Immature natural killer cell (primary cell): ENCODE results near the gene CACNA1F. TPM values are rescaled to one million over a fixed set of nuclear protein-coding genes. Genes with fewer than 3 reads are reported as not detected.

Experiments
- DNase-seq, 3 donors: peaks; one replicate each; pipeline ENCODE4 v3.0.0; 2022; ENCODE audit warnings: mixed read lengths in 1 of 3
- H3K27ac Mint-ChIP-seq, 6 donors: one replicate each; pipeline ENCODE4 v1.8.0; 2020; ENCODE audit warnings: mixed read lengths in 6 of 6, mild to moderate bottlenecking in 5 of 6, inconsistent platforms in 4 of 6, moderate library complexity in 3 of 6
- H3K27me3 Mint-ChIP-seq, 3 donors: one replicate each; pipeline ENCODE4 v1.8.0; 2020 to 2021; ENCODE audit warnings: low read depth in 3 of 3, mild to moderate bottlenecking in 3 of 3, mixed read lengths in 3 of 3, moderate library complexity in 3 of 3, inconsistent platforms in 1 of 3
- H3K36me3 Mint-ChIP-seq, 3 donors: one replicate each; pipeline ENCODE4 v1.8.0; 2020; ENCODE audit warnings: mixed read lengths in 3 of 3, inconsistent platforms in 2 of 3, mild to moderate bottlenecking in 2 of 3
- H3K4me1 Mint-ChIP-seq, 2 donors: one replicate each; pipeline ENCODE4 v1.8.0; 2020; ENCODE audit warnings: inconsistent platforms in 2 of 2, mild to moderate bottlenecking in 2 of 2, mixed read lengths in 2 of 2, moderate library complexity in 1 of 2
- H3K4me3 Mint-ChIP-seq, 5 donors: one replicate each; pipeline ENCODE4 v1.8.0; 2020; ENCODE audit warnings: mild to moderate bottlenecking in 5 of 5, mixed read lengths in 5 of 5, inconsistent platforms in 3 of 5, moderate library complexity in 3 of 5
- H3K9me3 Mint-ChIP-seq, 6 donors: one replicate each; pipeline ENCODE4 v1.8.0; 2020; ENCODE audit warnings: mild to moderate bottlenecking in 6 of 6, mixed read lengths in 6 of 6, inconsistent platforms in 4 of 6, moderate library complexity in 3 of 6
- polyA plus RNA-seq, 3 donors: library from polyadenylated mRNA; unstranded; fragments of 300-500 nt; fragmentation: Illumina TruSeq; gene quantifications; one replicate each; pipeline ENCODE4 v1.2.3, GENCODE V29; 2021

The CACNA1F gene
- polyA plus RNA-seq, 3 donors from 2014 or later, result 0.07 TPM; not detected in 2

DNA sequence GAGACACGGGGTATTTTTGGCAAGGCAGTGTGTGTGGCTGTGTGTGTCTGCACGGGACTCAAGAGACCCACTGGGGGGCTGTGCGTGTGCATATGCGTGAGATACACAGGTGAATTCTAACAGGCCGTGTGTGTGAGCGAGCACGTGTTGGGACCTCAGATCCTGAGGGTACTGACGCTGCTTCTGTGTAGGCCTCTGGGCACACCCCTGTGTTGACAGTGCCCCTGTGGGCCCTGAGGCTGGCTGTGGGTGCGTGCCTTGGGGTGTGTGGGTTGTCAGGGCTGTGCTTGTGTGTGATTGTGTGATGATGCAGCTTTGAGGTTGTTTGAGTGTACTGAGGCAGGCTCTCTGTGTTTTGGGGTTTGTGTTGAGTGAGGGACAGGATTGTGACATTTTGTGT, 17.4 kb upstream of the CACNA1F start:
- Mint-ChIP-seq H3K36me3 (peaks cover 0 to 3% (median 0%) of the 10 kb centered on the region in 3 donors), H3K27ac (peak overlapping the region in 1 of 6 donors; percentile 61), H3K4me1 (peaks cover 0 to 7% of the 10 kb centered on the region in 2 donors), H3K9me3 (no peaks in the 10 kb centered on the region), H3K27me3 (peaks cover 0 to 2% (median 2%) of the 10 kb centered on the region in 3 donors), H3K4me3 (peak overlapping the region in 1 of 5 donors; percentile 49)
- DNase-seq, result no peak

DNA sequence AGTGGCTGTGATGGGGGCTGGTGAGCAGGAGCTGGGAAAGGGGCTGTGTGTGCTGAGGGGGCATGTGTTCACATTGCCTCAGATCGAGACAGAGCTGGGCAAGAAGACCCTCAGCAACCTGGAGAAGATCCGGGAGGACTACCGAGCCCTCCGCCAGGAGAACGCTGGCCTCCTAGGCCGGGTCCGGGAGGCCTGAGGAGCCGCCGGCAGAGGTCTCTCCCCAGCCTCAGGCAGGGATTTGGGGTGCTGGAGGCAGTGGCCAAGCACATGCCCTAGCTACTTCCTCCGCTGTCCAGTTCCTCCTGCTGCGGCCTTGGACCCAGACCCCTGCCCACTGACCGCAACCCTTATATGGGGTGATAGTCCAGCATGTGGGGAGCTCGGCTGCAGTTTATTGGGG, 16.9 kb upstream of the CACNA1F start:
- peaks cover 0 to 7% of the 10 kb centered on the region in 2 donors for H3K4me1 Mint-ChIP-seq
- H3K27ac Mint-ChIP-seq, result no peak overlapping the region
- H3K4me3 Mint-ChIP-seq, result peak overlapping the region in 2 of 5 donors; percentile 15 to 49
- peaks cover 0 to 2% (median 2%) of the 10 kb centered on the region in 3 donors for H3K27me3 Mint-ChIP-seq
- no peak for DNase-seq
- H3K9me3 Mint-ChIP-seq, result no peaks in the 10 kb centered on the region
- H3K36me3 Mint-ChIP-seq, result peaks cover 0 to 4% (median 0%) of the 10 kb centered on the region in 3 donors

DNA sequence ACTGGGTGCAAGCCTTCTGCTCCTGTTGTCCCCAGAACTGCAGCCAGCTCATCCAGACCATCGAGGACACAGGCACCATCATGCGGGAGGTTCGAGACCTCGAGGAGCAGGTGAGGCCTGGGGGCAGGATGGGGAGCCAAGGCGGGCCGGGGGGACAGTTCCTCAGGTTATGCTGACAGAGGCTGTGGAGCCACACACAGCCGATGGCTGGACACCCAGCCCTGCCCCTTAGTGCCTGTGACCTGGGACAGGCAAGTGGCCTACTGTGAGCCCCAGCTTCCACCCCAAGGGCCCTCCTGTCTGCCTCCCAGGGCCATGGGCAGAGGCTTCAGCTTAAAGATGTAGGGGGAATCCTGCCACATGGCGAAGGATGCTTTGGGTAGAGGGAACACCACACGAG, 16.5 kb upstream of the CACNA1F start:
- no peak overlapping the region for H3K27ac Mint-ChIP-seq
- DNase-seq, result no peak
- H3K4me3 Mint-ChIP-seq, result no peak overlapping the region
- peaks cover 0 to 8% (median 0%) of the 10 kb centered on the region in 3 donors for H3K36me3 Mint-ChIP-seq
- H3K4me1 Mint-ChIP-seq, result peaks cover 0 to 7% of the 10 kb centered on the region in 2 donors
- H3K27me3 Mint-ChIP-seq, result peaks cover 0 to 4% (median 2%) of the 10 kb centered on the region in 3 donors
- H3K9me3 Mint-ChIP-seq, result no peaks in the 10 kb centered on the region

DNA sequence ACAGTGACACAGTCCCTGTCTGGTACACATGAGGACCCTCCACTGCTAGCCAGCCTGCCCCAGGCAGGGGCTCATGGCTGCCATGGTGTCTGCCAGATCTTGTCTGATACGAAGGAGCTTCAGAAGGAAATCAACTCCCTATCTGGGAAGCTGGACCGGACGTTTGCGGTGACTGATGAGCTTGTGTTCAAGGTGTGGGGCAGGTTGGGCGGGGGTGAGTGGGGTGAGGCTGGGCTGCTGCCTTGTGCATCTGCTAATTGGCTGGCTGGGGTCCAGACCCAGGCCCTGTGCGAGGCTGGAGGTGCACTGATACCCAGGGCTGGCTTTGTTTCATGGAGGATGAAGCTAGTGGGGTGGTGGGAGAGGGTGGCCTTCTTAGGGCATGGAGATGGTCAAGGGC, 15.9 kb upstream of the CACNA1F start:
- Mint-ChIP-seq H3K4me3 (no peak overlapping the region), H3K27ac (no peak overlapping the region), H3K9me3 (no peaks in the 10 kb centered on the region), H3K4me1 (peaks cover 0 to 7% of the 10 kb centered on the region in 2 donors), H3K36me3 (peaks cover 0 to 11% (median 3%) of the 10 kb centered on the region in 3 donors), H3K27me3 (peaks cover 0 to 6% (median 2%) of the 10 kb centered on the region in 3 donors)
- no peak for DNase-seq

DNA sequence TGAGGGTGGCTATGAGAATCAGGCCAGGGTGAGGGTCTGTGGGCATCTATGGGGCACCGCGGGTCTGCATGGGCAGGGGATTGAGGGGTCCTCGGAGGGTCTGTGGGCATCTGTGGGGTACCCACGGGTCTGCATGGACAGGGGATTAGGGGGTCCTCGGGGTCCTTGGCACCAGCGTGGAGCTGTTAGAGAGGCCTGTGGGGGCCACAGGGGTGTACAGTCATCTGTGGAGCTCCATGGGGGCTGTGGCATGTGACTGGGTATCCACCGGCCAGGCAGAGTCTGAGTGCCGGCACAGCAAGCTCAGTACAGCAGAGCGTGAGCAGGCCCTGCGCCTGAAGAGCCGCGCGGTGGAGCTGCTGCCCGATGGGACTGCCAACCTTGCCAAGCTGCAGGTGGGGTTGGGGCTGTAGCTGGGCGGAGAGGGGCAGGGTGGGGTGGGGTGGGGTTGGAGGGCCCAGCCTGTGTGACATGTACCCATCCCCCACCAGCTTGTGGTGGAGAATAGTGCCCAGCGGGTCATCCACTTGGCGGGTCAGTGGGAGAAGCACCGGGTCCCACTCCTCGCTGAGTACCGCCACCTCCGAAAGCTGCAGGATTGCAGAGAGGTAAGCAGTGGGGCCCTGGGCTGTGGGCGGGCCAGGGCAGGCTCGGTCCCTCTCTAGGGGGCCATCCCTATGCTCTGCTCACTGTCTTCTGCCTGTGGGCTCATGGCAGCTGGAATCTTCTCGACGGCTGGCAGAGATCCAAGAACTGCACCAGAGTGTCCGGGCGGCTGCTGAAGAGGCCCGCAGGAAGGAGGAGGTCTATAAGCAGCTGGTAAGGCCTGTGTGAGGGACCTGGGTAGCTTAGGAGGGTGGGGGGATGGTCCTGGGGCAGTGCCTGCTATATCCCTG, 15.0 kb upstream of the CACNA1F start:
- Mint-ChIP-seq H3K27me3 (peaks cover 0 to 8% (median 2%) of the 10 kb centered on the region in 3 donors), H3K9me3 (no peaks in the 10 kb centered on the region), H3K36me3 (peaks cover 0 to 14% (median 5%) of the 10 kb centered on the region in 3 donors), H3K27ac (peak overlapping the region in 1 of 6 donors; percentile 30), H3K4me1 (peaks cover 0 to 7% of the 10 kb centered on the region in 2 donors), H3K4me3 (no peak overlapping the region)
- no peak for DNase-seq

DNA sequence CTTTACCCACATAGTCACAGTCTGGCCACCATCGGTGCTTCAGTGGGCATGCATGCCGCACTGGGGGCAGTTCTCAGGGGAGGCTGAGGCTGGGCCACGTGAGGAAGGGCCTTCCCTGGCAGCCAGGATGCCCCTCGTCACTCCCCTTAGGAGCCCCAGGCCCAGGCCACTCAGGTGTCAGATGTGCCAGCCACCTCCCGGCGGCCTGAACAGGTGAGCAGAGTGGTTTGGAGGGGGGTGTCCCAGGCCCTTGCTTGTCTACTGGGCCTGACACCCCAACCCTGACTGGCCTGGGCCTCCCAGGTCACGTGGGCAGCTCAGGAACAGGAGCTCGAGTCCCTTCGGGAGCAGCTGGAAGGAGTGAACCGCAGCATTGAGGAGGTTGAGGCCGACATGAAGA, 14.2 kb upstream of the CACNA1F start:
- no peak for DNase-seq
- Mint-ChIP-seq H3K4me3 (no peak overlapping the region), H3K27me3 (peaks cover 0 to 8% (median 2%) of the 10 kb centered on the region in 3 donors), H3K9me3 (no peaks in the 10 kb centered on the region), H3K4me1 (peaks cover 0 to 7% of the 10 kb centered on the region in 2 donors), H3K36me3 (peaks cover 0 to 14% (median 5%) of the 10 kb centered on the region in 3 donors), H3K27ac (no peak overlapping the region)

DNA sequence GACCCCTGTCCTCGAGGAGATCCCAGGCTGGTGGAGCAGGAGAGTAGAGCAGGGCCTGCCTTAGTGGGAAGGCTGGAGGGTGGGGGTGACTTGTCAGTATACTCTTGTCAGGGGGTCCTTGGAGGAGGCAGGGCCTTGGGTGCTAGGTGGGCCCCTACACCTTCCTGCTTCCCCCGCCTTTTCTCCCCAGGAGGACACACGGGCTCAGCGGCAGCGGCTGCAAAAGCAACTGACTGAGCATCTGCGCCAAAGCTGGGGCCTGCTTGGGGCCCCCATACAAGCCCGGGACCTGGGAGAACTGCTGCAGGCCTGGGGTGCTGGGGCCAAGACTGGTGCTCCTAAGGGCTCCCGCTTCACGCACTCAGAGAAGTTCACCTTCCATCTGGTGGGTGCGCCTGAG, 13.4 kb upstream of the CACNA1F start:
- peaks cover 0 to 8% (median 2%) of the 10 kb centered on the region in 3 donors for H3K27me3 Mint-ChIP-seq
- no peak for DNase-seq
- peaks cover 0 to 14% (median 5%) of the 10 kb centered on the region in 3 donors for H3K36me3 Mint-ChIP-seq
- H3K4me3 Mint-ChIP-seq, result no peak overlapping the region
- H3K4me1 Mint-ChIP-seq, result peaks cover 0 to 7% of the 10 kb centered on the region in 2 donors
- no peak overlapping the region for H3K27ac Mint-ChIP-seq
- no peaks in the 10 kb centered on the region for H3K9me3 Mint-ChIP-seq

DNA sequence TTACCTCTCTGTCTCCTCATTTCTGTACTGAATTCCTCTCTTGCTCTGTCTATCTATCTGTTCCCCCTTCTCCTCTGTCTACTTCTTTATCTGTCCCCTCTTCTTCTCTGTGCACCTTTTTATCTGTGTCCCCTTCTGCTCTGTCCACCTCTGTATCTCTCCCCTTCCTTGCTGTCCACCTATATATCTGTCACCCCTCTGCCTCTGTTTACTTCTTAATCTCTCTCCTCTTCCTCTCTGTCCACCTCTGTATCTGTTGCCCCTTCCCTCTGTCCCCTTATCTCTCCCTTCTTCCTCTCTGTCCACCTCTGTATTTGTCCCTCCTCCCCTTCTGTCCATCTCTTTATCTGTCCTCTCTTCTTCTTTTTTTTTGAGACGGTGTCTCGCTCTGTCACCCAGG, 11.1 kb upstream of the CACNA1F start:
- Mint-ChIP-seq H3K4me1 (peaks cover 0 to 2% of the 10 kb centered on the region in 2 donors), H3K4me3 (no peak overlapping the region), H3K9me3 (no peaks in the 10 kb centered on the region), H3K36me3 (peaks cover 0 to 14% (median 5%) of the 10 kb centered on the region in 3 donors), H3K27ac (peak overlapping the region in 1 of 6 donors; percentile 13), H3K27me3 (peaks cover 2 to 9% (median 3%) of the 10 kb centered on the region in 3 donors)
- no peak for DNase-seq

DNA sequence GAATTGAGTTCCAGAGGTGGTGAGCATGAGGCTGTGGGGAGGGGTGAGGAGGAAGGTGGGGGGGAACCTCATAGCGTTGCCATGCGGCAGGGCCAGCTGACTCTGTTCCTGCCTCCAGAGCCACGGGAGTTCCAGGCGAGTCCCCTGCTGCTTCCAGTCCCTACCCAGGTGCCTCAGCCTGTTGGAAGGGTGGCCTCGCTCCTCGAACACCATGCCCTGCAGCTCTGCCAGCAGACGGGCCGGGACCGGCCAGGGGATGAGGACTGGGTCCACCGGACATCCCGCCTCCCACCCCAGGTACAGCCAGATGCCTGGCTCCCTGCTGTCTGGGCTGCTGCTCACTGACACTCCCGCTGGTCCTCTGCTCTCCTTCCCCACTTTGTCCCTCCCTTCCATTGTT, 10.0 kb upstream of the CACNA1F start:
- Mint-ChIP-seq H3K4me1 (peaks cover 0 to 2% of the 10 kb centered on the region in 2 donors), H3K4me3 (no peak overlapping the region), H3K27me3 (peaks cover 2 to 9% (median 3%) of the 10 kb centered on the region in 3 donors), H3K27ac (no peak overlapping the region), H3K36me3 (peaks cover 0 to 14% (median 5%) of the 10 kb centered on the region in 3 donors), H3K9me3 (no peaks in the 10 kb centered on the region)
- no peak for DNase-seq

DNA sequence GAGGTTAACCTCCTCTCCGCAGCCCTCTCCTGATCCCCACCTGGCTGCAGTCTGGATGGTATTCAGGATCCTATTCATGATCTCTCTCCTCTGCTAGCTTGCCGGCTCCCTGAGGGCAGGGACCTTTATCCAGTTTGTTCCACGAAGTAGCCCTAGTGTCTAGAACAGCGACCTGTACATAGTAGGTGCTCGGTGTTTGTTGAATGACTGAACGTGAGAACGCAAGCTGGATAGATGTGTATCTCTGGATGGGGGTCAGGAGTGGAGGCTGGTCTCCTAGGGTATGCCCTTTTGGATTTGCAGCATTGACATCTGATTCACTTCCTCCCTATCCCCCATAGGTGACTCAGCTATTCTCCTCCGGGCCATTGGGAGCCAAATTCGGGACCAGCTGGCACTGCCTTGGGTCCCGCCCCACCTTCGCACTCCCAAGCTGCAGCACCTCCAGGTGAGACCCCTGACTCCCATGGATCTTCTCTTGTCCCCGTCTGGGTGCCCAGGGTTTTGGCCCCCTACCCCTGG, 9.5 kb upstream of the CACNA1F start:
- no peak for DNase-seq
- H3K4me3 Mint-ChIP-seq, result no peak overlapping the region

DNA sequence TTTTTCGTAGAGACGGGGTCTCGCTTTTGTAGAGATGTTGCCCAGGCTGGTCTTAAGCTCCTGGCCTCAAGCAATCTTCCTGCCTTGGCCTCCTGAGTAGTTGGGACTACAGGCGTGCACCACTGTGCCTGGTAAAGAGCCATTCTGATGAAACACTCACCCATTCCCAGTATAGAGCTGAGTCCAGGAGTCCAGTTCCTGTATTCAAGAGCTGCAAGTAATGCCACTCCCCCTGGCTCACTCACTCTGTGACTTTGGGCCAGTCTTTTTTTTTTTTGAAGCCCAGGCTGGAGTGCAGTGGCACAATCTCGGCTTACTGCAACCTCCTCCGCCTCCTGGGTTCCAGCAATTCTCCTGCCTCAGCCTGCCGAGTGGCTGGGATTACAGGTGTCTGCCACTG, 5.6 kb upstream of the CACNA1F start:
- no peak overlapping the region for H3K27ac Mint-ChIP-seq
- no peak overlapping the region for H3K4me3 Mint-ChIP-seq

More for the DNA sequence above, 9.5 kb upstream of the CACNA1F start:
- H3K36me3 Mint-ChIP-seq, result peaks cover 0 to 14% (median 5%) of the 10 kb centered on the region in 3 donors
- H3K27ac Mint-ChIP-seq, result no peak overlapping the region
- no peaks in the 10 kb centered on the region for H3K9me3 Mint-ChIP-seq
- peaks cover 2 to 9% (median 3%) of the 10 kb centered on the region in 3 donors for H3K27me3 Mint-ChIP-seq
- peaks cover under 1 to 2% of the 10 kb centered on the region in 2 donors for H3K4me1 Mint-ChIP-seq

DNA sequence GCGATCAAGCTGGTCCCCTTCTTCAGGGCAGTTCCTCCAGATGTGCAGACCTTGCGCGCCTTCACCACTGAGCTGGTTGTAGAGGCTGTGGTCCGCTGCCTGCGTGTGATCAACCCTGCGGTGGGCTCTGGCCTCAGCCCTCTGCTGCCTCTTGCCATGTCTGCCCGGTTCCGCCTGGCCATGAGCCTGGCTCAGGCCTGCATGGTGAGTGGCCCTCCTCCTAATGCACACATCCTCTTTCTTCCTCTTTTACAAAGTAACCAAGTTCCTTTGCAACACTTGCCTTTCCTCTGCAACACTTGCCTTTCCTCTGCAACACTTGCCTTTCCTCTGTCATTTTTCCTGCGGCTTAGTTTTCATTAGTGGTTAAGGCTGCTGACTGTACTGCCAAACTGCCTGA, 3.9 kb upstream of the CACNA1F start:
- H3K27ac Mint-ChIP-seq, result peak overlapping the region; percentile 37 to 86 (median 80)
- peaks cover 23% of the 10 kb centered on the region in 2 donors for H3K4me1 Mint-ChIP-seq
- DNase-seq, result no peak
- peak overlapping the region; percentile 62 to 95 (median 72) for H3K4me3 Mint-ChIP-seq
- H3K36me3 Mint-ChIP-seq, result peaks cover 0 to 4% (median 0%) of the 10 kb centered on the region in 3 donors
- H3K9me3 Mint-ChIP-seq, result no peaks in the 10 kb centered on the region
- H3K27me3 Mint-ChIP-seq, result peaks cover 2 to 5% (median 2%) of the 10 kb centered on the region in 3 donors

More for the DNA sequence above, 5.6 kb upstream of the CACNA1F start:
- H3K4me1 Mint-ChIP-seq, result peaks cover 23% of the 10 kb centered on the region in 2 donors
- peaks cover 2 to 5% (median 2%) of the 10 kb centered on the region in 3 donors for H3K27me3 Mint-ChIP-seq
- H3K9me3 Mint-ChIP-seq, result no peaks in the 10 kb centered on the region
- no peak for DNase-seq
- H3K36me3 Mint-ChIP-seq, result peaks cover 0 to 4% (median 0%) of the 10 kb centered on the region in 3 donors

DNA sequence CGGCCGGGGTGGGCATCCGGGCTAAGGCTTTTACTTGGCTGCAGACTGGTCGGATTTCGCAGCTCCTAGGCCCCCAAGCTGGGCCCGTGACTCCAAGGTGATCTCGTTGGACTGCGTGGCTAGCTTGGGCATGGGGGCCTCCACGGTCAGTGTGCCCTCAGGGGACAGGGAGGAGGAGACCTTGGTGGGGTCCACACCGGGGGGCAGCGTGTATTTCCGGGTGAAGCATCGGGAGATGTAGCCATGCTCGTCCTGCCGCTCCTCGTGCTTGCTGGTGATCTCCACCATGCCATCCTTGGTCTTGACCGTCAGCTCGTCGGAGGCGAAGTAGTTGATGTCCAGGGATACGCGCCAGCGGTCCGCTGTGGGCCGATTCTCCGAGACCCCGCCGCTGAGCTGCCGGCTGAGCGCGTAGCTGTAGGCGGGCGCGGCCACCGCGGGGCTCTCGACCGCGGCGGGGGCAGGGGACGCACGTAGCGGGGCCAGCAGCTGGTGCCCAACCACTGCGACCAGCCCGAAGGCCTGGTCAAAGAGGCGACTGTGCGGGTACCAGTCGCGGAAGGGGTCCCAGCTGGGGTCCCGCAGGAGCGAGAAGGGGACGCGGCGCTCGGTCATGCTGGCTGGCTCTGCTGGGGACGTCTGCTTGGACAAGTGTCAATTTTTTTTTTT, 881 bp upstream of the CACNA1F start:
- H3K9me3 Mint-ChIP-seq, result no peaks in the 10 kb centered on the region
- H3K27me3 Mint-ChIP-seq, result peaks cover 0 to 4% (median 2%) of the 10 kb centered on the region in 3 donors
- peaks cover 0 to 4% (median 0%) of the 10 kb centered on the region in 3 donors for H3K36me3 Mint-ChIP-seq
- no peak overlapping the region for H3K27ac Mint-ChIP-seq
- DNase-seq, result no peak
- peaks cover 32 to 36% of the 10 kb centered on the region in 2 donors for H3K4me1 Mint-ChIP-seq
- H3K4me3 Mint-ChIP-seq, result no peak overlapping the region
